Measurements from ENCODE around the gene LRMDA. TPM values are rescaled to one million over a fixed set of nuclear protein-coding genes. Genes with fewer than 3 reads are reported as not detected.

LRMDA gene
- total and polyA plus RNA-seq, 2 of the 8 experiments (the other 6 are each of a cell fraction or from before 2014, with no cell fraction given) = 0.86 to 2.8 TPM

DNA sequence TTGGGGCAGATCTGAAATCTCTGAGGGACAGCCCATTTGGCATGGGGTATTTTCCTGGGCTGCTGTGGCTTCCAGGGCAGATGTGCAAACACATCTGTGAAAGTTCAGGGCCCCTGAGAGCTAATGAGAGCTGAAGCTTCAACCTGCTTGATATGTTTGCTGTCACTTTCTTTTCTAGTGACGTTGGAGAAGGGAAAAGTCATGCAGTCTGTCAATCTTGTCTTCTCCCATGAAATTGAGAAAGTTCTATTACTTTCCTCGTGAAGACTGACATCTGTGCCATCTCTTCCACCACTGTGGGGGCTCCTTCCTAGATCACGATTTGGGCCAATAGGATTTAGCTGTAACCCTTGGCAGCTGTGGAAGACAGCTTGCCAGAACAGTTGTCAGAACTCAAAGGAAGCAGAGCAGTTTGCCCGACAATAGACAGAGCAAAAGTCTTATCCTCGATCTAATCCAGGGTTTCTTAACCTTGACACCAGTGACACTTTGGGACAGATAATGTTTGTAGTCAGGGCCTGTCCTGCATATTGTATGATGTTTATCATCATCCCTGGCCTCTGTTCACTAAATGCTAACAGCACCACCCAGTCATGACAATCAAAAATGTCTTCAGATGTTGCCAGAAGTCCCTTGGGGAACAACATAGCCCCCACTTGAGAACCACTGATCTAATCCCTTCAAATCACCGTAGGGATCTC is 586.5 kb downstream of the LRMDA start:
- no peak overlapping the region for H3K9ac ChIP-seq (replicated peaks in 1 of 4; ENCODE audit: extremely low read depth in 1 of 4, low read depth in 3 of 4, low read length in 3 of 4)
- H3K4me3 ChIP-seq (ENCODE audit: extremely low read depth in 1 of 4, insufficient read depth in 2 of 4, low read depth in 3 of 4, low read length in 4 of 4) = no peak overlapping the region
- H3K27ac ChIP-seq (ENCODE audit: low read depth, low read length) = no peak overlapping the region
- H3K9me3 ChIP-seq (ENCODE audit: insufficient read depth in 2 of 2, low read depth in 1 of 2, low read length in 1 of 2) = no peaks in the 10 kb centered on the region
- no peak overlapping the region for H3K4ac ChIP-seq (replicated peaks; ENCODE audit: insufficient read length, low read depth, low read length)
- H2BK12ac ChIP-seq (ENCODE audit: low read depth, low read length) = no peak overlapping the region
- no peak overlapping the region for H3K18ac ChIP-seq (ENCODE audit: extremely low read depth, low read length)
- no peaks in the 10 kb centered on the region for H3K23me2 ChIP-seq (ENCODE audit: low read depth, low read length)
- 93% methylated on average over 6 of the region's 6 CpGs; no CpG with 5 or more reads in 1 of the 2 experiments for WGBS, 2 experiments (ENCODE audit: extremely low coverage in 1 of 2, insufficient coverage in 1 of 2, insufficient read length in 1 of 2, insufficient replicate concordance in 2 of 2, low coverage in 1 of 2, low lambda C conversion rate in 2 of 2, missing lambda C conversion rate in 1 of 2)
- POLR2A ChIA-PET (ENCODE audit: partially characterized antibody) = no interaction called here
- no peaks in the 10 kb centered on the region for H3K27me3 ChIP-seq (replicated peaks in 1 of 4; ENCODE audit: control insufficient read depth in 3 of 4, extremely low read depth in 1 of 4, insufficient read depth in 3 of 4, low read length in 3 of 4)
- H3K23ac ChIP-seq (ENCODE audit: insufficient read length) = no peak overlapping the region
- DNase-seq (ENCODE audit: low read depth in 1 of 2, low spot score in 2 of 2) (no peak), FAIRE-seq (no peak)
- H2BK5ac ChIP-seq (ENCODE audit: low read depth, low read length) = no peak overlapping the region
- H3K4me2 ChIP-seq (ENCODE audit: insufficient read depth in 1 of 2, low read depth in 2 of 2, low read length in 2 of 2) = no peak overlapping the region
- H3K36me3 ChIP-seq (ENCODE audit: control insufficient read depth in 2 of 4, insufficient read depth in 4 of 4, low read length in 3 of 4) = no peaks in the 10 kb centered on the region
- H2BK20ac ChIP-seq (ENCODE audit: low read length) = no peak overlapping the region
- no peak overlapping the region for H2AFZ ChIP-seq (ENCODE audit: low read length)
- no peak overlapping the region for H3K56ac ChIP-seq (replicated peaks; ENCODE audit: insufficient read length, low read depth, low read length)
- no peaks in the 10 kb centered on the region for H3K79me2 ChIP-seq (ENCODE audit: control insufficient read depth in 1 of 2, insufficient read depth in 2 of 2, low read length in 2 of 2)
- H4K91ac ChIP-seq (replicated peaks; ENCODE audit: insufficient read length, low read length) = no peak overlapping the region
- H3K79me1 ChIP-seq (ENCODE audit: low read depth, low read length) = no peaks in the 10 kb centered on the region
- H2BK120ac ChIP-seq (replicated peaks; ENCODE audit: low read depth, low read length) = no peak overlapping the region
- no peaks in the 10 kb centered on the region for H3K4me1 ChIP-seq (replicated peaks in 1 of 4; ENCODE audit: control insufficient read depth in 3 of 4, insufficient read depth in 4 of 4, low read length in 3 of 4)
- no peak overlapping the region for H4K8ac ChIP-seq (ENCODE audit: extremely low read depth, insufficient read depth, low read length)
- H4K20me1 ChIP-seq (replicated peaks in 1 of 2; ENCODE audit: control insufficient read depth in 1 of 2, insufficient read depth in 2 of 2, low read length in 2 of 2) = no peaks in the 10 kb centered on the region
- no peak overlapping the region for H2AK5ac ChIP-seq (ENCODE audit: low read depth, low read length)
- H2BK15ac ChIP-seq (ENCODE audit: low read length) = no peak overlapping the region
- no peak overlapping the region for H4K5ac ChIP-seq (ENCODE audit: insufficient read length, low read depth, low read length)
- CTCF ChIA-PET (ENCODE audit: partially characterized antibody) = interaction anchor here (1.5 to 3.0 kb wide), 2 partner anchors 19 to 21 kb away, joined by 3 to 9 read pairs; no protein-coding TSS in a partner anchor
- no peak overlapping the region for H3K14ac ChIP-seq (ENCODE audit: insufficient read length)
- no peak for TF ChIP-seq TBP (IDR thresholded peaks at IDR 0.05; ENCODE audit: low read depth, low read length)
- TF ChIP-seq, protein P1, sequence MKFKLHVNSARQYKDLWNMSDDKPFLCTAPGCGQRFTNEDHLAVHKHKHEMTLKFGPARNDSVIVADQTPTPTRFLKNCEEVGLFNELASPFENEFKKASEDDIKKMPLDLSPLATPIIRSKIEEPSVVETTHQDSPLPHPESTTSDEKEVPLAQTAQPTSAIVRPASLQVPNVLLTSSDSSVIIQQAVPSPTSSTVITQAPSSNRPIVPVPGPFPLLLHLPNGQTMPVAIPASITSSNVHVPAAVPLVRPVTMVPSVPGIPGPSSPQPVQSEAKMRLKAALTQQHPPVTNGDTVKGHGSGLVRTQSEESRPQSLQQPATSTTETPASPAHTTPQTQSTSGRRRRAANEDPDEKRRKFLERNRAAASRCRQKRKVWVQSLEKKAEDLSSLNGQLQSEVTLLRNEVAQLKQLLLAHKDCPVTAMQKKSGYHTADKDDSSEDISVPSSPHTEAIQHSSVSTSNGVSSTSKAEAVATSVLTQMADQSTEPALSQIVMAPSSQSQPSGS (IDR thresholded peaks at IDR 0.05; ENCODE audit: low read length) = no peak
- no peak for TF ChIP-seq GTF2F1 (IDR thresholded peaks at IDR 0.05; ENCODE audit: borderline replicate concordance, low read depth, low read length)
- no peak for TF ChIP-seq ASH2L (IDR thresholded peaks at IDR 0.05; ENCODE audit: low read length)
- no peak for TF ChIP-seq SP4 (IDR thresholded peaks at IDR 0.05; ENCODE audit: low read length)
- no peak for TF ChIP-seq KDM5A (IDR thresholded peaks at IDR 0.05; ENCODE audit: low read length)
- no peak for TF ChIP-seq EZH2 (IDR thresholded peaks at IDR 0.05; ENCODE audit: low read depth, low read length, severe bottlenecking)
- TF ChIP-seq RAD21 (IDR thresholded peaks at IDR 0.05 in 1 of 2, conservative IDR thresholded peaks at IDR 0.05 in 1 of 2; ENCODE audit: low read depth in 2 of 2, low read length in 2 of 2) = no peak
- TF ChIP-seq SIRT6 (IDR thresholded peaks at IDR 0.05; ENCODE audit: low read length) = no peak
- TF ChIP-seq FOSL1 (IDR thresholded peaks at IDR 0.05; ENCODE audit: insufficient read depth, low read depth, low read length) = no peak
- TF ChIP-seq EGR1 (IDR thresholded peaks at IDR 0.05; ENCODE audit: borderline replicate concordance, low read depth, low read length) = no peak
- no peak for TF ChIP-seq CBX5 (IDR thresholded peaks at IDR 0.05; ENCODE audit: low read depth, low read length)
